ENCODE measurements around the gene RABEP2. TPM values are rescaled to one million over a fixed set of nuclear protein-coding genes. Genes with fewer than 3 reads are reported as not detected.

RABEP2 gene
- total and polyA plus RNA-seq, 9 of the 15 experiments (the other 6 are each of a cell fraction or from before 2014, with no cell fraction given) = 0.15 to 13.4 (median 3.5) TPM

GRCh38 chr16:28925386-28926228, 569 bp upstream of the RABEP2 start (continued):
- no peak for TF ChIP-seq PTRF (tag; IDR thresholded peaks at IDR 0.05)
- TF ChIP-seq ZNF75A (CRISPR knock-in tag; IDR thresholded peaks at IDR 0.05) = peak; percentile 39; the same call in 1 of the 2 replicates
- TF ChIP-seq COPS2 (conservative IDR thresholded peaks at IDR 0.05) = no peak
- peak; percentile 91 for TF ChIP-seq ELF4 (CRISPR knock-in tag; IDR thresholded peaks at IDR 0.05)
- TF ChIP-seq ATF7 (IDR thresholded peaks at IDR 0.05) = no peak
- TF ChIP-seq RFX1 (IDR thresholded peaks at IDR 0.05) = no peak
- TF ChIP-seq NR2C1 (IDR thresholded peaks at IDR 0.05) = peak; percentile 31; the same call in 1 of the 2 replicates
- TF ChIP-seq NR2C1 (tag; IDR thresholded peaks at IDR 0.05) = peak; percentile 52; the same call in 1 of the 2 replicates
- no peak for TF ChIP-seq ZBTB43 (CRISPR knock-in tag; IDR thresholded peaks at IDR 0.05)
- TF ChIP-seq ZNF436 (CRISPR knock-in tag; IDR thresholded peaks at IDR 0.05) = peak; percentile 56; the same call in 1 of the 2 replicates
- TF ChIP-seq IFI16 (CRISPR knock-in tag; IDR thresholded peaks at IDR 0.05) = no peak
- TF ChIP-seq MAX (CRISPR knock-in tag; IDR thresholded peaks at IDR 0.05) = no peak
- no peak for TF ChIP-seq ZNF696 (CRISPR knock-in tag; conservative IDR thresholded peaks at IDR 0.05)
- TF ChIP-seq SMARCC2 (IDR thresholded peaks at IDR 0.05; ENCODE audit: low read depth) = peak; percentile 84
- no peak for TF ChIP-seq STAT6 (CRISPR knock-in tag; IDR thresholded peaks at IDR 0.05)
- TF ChIP-seq CTCF (IDR thresholded peaks at IDR 0.05 in 2 of 3, conservative IDR thresholded peaks at IDR 0.05 in 1 of 3; ENCODE audit: insufficient read depth in 2 of 3, low read depth in 1 of 3, low read length in 3 of 3) = no peak
- TF ChIP-seq ARNT (IDR thresholded peaks at IDR 0.05) = peak; percentile 82 to 93
- no peak; the same call in none of the 2 replicates for TF ChIP-seq FOXP4 (CRISPR knock-in tag; IDR thresholded peaks at IDR 0.05; ENCODE audit: borderline replicate concordance)
- no peak for TF ChIP-seq ZNF780A (CRISPR knock-in tag; IDR thresholded peaks at IDR 0.05)
- peak; percentile 91 for TF ChIP-seq MTA2 (IDR thresholded peaks at IDR 0.05; ENCODE audit: low read depth)
- TF ChIP-seq ZFP30 (CRISPR knock-in tag; IDR thresholded peaks at IDR 0.05; ENCODE audit: borderline replicate concordance) = no peak
